ENCODE results near the gene UNC13D. TPM values are rescaled to one million over a fixed set of nuclear protein-coding genes. Genes with fewer than 3 reads are reported as not detected.

UNC13D gene
- total and polyA plus RNA-seq, 8 donors = 6.4 to 45.5 (median 18.2) TPM

DNA sequence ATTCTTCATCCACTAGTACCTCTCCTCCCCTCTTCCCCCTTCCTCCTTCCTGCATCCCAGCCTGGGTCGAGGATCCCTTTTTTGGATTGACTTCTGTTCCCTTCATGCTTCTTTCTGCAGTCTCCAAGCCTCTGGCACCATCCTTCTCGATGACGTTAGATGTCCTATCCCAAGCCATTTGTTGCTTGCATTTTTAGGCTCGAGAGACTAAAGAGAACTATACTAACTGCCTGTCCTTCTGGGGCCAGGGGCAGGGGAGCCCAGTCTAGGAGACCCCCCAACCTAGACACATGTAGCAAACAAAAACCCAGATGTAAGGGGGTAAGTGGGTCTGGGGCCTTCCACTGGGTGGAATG, 35.7 kb downstream of the UNC13D start:
- no peak for DNase-seq
- peaks cover 22 to 31% (median 27%) of the 10 kb centered on the region in 4 donors for H3K4me1 ChIP-seq
- peaks cover 32 to 52% (median 43%) of the 10 kb centered on the region in 4 donors for H3K36me3 ChIP-seq
- intact Hi-C loops (cut with DNase I; ENCODE audit: low total_unique reads) = no loop called here
- H3K27ac ChIP-seq = peak overlapping the region; percentile 43 to 76 (median 65)
- H3K4me3 ChIP-seq = no peak overlapping the region
- no peak for TF ChIP-seq POLR2AphosphoS5 (IDR thresholded peaks at IDR 0.05)
- TF ChIP-seq, protein P1, sequence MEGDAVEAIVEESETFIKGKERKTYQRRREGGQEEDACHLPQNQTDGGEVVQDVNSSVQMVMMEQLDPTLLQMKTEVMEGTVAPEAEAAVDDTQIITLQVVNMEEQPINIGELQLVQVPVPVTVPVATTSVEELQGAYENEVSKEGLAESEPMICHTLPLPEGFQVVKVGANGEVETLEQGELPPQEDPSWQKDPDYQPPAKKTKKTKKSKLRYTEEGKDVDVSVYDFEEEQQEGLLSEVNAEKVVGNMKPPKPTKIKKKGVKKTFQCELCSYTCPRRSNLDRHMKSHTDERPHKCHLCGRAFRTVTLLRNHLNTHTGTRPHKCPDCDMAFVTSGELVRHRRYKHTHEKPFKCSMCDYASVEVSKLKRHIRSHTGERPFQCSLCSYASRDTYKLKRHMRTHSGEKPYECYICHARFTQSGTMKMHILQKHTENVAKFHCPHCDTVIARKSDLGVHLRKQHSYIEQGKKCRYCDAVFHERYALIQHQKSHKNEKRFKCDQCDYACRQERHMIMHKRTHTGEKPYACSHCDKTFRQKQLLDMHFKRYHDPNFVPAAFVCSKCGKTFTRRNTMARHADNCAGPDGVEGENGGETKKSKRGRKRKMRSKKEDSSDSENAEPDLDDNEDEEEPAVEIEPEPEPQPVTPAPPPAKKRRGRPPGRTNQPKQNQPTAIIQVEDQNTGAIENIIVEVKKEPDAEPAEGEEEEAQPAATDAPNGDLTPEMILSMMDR (IDR thresholded peaks at IDR 0.05) = no peak
- no peak for TF ChIP-seq EP300 (IDR thresholded peaks at IDR 0.05)
- TF ChIP-seq POLR2A (IDR thresholded peaks at IDR 0.05) = no peak
- no peaks in the 10 kb centered on the region for H3K9me3 ChIP-seq
- 60 to 80% (median 73%) methylated on average over 4 of the region's 4 CpGs for WGBS, 5 donors
- no peaks in the 10 kb centered on the region for H3K27me3 ChIP-seq

DNA sequence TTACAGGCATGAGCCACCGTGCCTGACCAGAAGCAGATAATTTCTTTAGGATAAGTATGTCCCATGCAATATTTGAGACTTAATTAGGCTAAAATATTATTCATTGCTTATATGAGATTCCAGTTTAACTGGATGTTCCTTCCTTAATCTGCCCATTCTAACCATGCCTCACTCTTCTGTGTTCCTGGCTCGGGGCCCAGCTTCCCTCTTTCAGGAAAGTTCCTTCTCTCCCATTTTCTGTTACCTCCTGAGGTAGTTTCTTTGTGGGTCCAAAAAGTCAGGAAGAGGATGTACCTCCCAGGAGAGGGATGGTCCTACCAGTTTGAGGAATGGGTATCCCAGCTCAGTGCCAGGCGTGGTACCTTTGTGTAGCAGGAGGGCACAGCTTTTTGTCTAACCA, 36.3 kb downstream of the UNC13D start:
- TF ChIP-seq POLR2AphosphoS5 (IDR thresholded peaks at IDR 0.05) = no peak
- TF ChIP-seq, protein P1 (IDR thresholded peaks at IDR 0.05) = no peak
- no peak for TF ChIP-seq POLR2A (IDR thresholded peaks at IDR 0.05)
- TF ChIP-seq EP300 (IDR thresholded peaks at IDR 0.05) = no peak
- WGBS, 5 donors = 82 to 97% (median 87%) methylated on average over 3 of the region's 3 CpGs
- H3K4me3 ChIP-seq = no peak overlapping the region
- no peak for DNase-seq
- H3K36me3 ChIP-seq = peaks cover 27 to 45% (median 41%) of the 10 kb centered on the region in 4 donors
- H3K27me3 ChIP-seq = no peaks in the 10 kb centered on the region
- peaks cover 22 to 31% (median 27%) of the 10 kb centered on the region in 4 donors for H3K4me1 ChIP-seq
- no peaks in the 10 kb centered on the region for H3K9me3 ChIP-seq
- intact Hi-C loops (cut with DNase I; ENCODE audit: low total_unique reads) = no loop called here
- peak overlapping the region in 4 of 5 donors; percentile 55 to 76 (median 68) for H3K27ac ChIP-seq

DNA sequence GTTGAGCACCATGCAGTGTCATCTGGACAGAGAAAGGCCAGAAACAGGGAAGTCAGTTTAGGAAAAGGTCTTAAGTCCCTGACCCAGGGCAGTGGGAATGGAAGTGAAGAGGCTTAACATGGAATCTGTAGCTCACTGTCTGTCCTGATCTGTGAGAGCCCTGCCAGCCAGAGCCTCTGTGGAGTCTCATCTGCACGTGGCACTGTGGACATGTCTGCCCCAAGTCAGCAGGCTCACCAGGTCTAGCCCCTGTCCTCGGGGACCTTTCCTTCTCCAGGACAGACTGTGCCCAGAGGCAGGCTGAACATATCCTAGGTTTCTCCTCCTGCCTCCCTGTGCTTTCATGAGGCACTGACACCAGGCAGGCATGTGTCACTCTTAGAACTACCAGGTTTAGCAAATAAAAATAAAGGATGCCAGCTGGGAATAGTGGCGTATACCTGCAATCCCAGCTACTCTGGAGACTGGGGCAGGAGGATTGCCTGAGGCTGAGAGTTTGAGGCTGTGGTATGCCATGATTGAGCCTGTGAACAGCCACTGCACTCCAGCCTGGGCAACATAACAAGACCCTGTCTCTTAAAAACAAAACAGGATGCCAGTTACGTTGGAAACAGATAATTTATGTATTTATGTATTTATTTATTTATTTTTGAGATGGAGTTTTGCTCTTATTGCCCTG, 37.2 kb downstream of the UNC13D start:
- no peaks in the 10 kb centered on the region for H3K9me3 ChIP-seq
- no peaks in the 10 kb centered on the region for H3K27me3 ChIP-seq
- no peak for DNase-seq
- TF ChIP-seq POLR2A (IDR thresholded peaks at IDR 0.05) (no peak), EP300 (IDR thresholded peaks at IDR 0.05) (no peak), POLR2AphosphoS5 (IDR thresholded peaks at IDR 0.05) (no peak)
- TF ChIP-seq, protein P1 (IDR thresholded peaks at IDR 0.05) = no peak
- intact Hi-C loops (cut with DNase I; ENCODE audit: low total_unique reads) = no loop called here
- peaks cover 18 to 42% (median 32%) of the 10 kb centered on the region in 4 donors for H3K36me3 ChIP-seq
- H3K27ac ChIP-seq = peak overlapping the region in 1 of 5 donors; percentile 19
- peaks cover 22 to 31% (median 27%) of the 10 kb centered on the region in 4 donors for H3K4me1 ChIP-seq
- WGBS, 5 donors = 80 to 88% (median 85%) methylated on average over 4 of the region's 4 CpGs
- H3K4me3 ChIP-seq = no peak overlapping the region

DNA sequence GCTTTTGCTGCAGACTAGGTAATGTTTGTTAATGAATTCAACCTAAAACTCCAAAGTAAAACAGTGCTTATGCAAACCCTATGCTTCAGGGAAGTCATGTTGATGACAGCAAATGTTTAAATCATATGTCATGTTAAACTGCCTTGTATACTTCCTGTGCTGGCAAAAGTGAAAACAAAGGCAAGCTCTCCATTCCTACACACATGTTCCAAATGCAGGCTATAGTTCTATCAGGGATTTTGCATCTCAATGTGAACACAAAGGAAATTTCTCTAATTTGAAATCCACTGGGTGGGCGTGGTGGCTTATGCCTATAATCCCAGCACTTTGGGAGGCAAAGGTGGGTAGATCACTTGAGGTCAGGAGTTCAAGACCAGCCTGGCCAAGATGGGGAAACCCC, 40.3 kb downstream of the UNC13D start:
- 89 to 100% (median 93%) methylated on average over 1 of the region's 1 CpG for WGBS, 5 donors
- peaks cover 12 to 43% (median 24%) of the 10 kb centered on the region in 4 donors for H3K36me3 ChIP-seq
- no peak overlapping the region for H3K27ac ChIP-seq
- TF ChIP-seq, protein P1 (IDR thresholded peaks at IDR 0.05) = no peak
- no peak for TF ChIP-seq EP300 (IDR thresholded peaks at IDR 0.05)
- no peak for TF ChIP-seq POLR2A (IDR thresholded peaks at IDR 0.05)
- no peak for TF ChIP-seq POLR2AphosphoS5 (IDR thresholded peaks at IDR 0.05)
- DNase-seq = no peak
- no peaks in the 10 kb centered on the region for H3K9me3 ChIP-seq
- no peak overlapping the region for H3K4me3 ChIP-seq
- intact Hi-C loops (cut with DNase I; ENCODE audit: low total_unique reads) = no loop called here
- peaks cover 7 to 17% (median 11%) of the 10 kb centered on the region in 4 donors for H3K4me1 ChIP-seq
- no peaks in the 10 kb centered on the region for H3K27me3 ChIP-seq
